ENCODE measurements around the gene KLRF2.

The KLRF2 gene

GRCh38 chr12:9866860-9867269 lies 14.4 kb upstream of the KLRF2 start:
- H3K27ac ChIP-seq (ENCODE audit: low read depth, low read length): no peak overlapping the region
- TF ChIP-seq, protein P1, sequence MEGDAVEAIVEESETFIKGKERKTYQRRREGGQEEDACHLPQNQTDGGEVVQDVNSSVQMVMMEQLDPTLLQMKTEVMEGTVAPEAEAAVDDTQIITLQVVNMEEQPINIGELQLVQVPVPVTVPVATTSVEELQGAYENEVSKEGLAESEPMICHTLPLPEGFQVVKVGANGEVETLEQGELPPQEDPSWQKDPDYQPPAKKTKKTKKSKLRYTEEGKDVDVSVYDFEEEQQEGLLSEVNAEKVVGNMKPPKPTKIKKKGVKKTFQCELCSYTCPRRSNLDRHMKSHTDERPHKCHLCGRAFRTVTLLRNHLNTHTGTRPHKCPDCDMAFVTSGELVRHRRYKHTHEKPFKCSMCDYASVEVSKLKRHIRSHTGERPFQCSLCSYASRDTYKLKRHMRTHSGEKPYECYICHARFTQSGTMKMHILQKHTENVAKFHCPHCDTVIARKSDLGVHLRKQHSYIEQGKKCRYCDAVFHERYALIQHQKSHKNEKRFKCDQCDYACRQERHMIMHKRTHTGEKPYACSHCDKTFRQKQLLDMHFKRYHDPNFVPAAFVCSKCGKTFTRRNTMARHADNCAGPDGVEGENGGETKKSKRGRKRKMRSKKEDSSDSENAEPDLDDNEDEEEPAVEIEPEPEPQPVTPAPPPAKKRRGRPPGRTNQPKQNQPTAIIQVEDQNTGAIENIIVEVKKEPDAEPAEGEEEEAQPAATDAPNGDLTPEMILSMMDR (IDR thresholded peaks at IDR 0.05; ENCODE audit: low read depth, low read length, poor library complexity, severe bottlenecking): no peak
- TF ChIP-seq EZH2phosphoT487 (IDR thresholded peaks at IDR 0.05; ENCODE audit: borderline replicate concordance, low read length): no peak
- H3K79me2 ChIP-seq (ENCODE audit: control insufficient read depth, low read length): no peaks in the 10 kb centered on the region

GRCh38 chr12:9867531-9867930 lies 13.8 kb upstream of the KLRF2 start:
- H3K4me1 ChIP-seq (ENCODE audit: control insufficient read depth, low read length): peaks cover 22% of the 10 kb centered on the region
- peaks cover 19% of the 10 kb centered on the region for H3K27me3 ChIP-seq (ENCODE audit: control insufficient read depth, low read length)
- H3K36me3 ChIP-seq (ENCODE audit: control insufficient read depth, low read length): no peaks in the 10 kb centered on the region
- no peaks in the 10 kb centered on the region for H3K9me3 ChIP-seq (ENCODE audit: control insufficient read depth, insufficient read depth, low read length)
- no peaks in the 10 kb centered on the region for H3K79me2 ChIP-seq (ENCODE audit: control insufficient read depth, low read length)
- TF ChIP-seq EZH2phosphoT487 (IDR thresholded peaks at IDR 0.05; ENCODE audit: borderline replicate concordance, low read length): no peak
- TF ChIP-seq, protein P1 (IDR thresholded peaks at IDR 0.05; ENCODE audit: low read depth, low read length, poor library complexity, severe bottlenecking): no peak
- H3K4me3 ChIP-seq (ENCODE audit: low read length): no peak overlapping the region
- H3K9me2 ChIP-seq (replicated peaks; ENCODE audit: control insufficient read depth, low read length): no peaks in the 10 kb centered on the region
- H3K4me2 ChIP-seq (ENCODE audit: low read length): no peak overlapping the region
- no peaks in the 10 kb centered on the region for H4K20me1 ChIP-seq (ENCODE audit: control insufficient read depth, insufficient read depth, low read depth, low read length)
- H3F3A ChIP-seq (ENCODE audit: control insufficient read depth, insufficient read depth): no peaks in the 10 kb centered on the region
- no peak overlapping the region for H3K27ac ChIP-seq (ENCODE audit: low read depth, low read length)

More at GRCh38 chr12:9866860-9867269, 14.4 kb upstream of the KLRF2 start:
- no peaks in the 10 kb centered on the region for H3K36me3 ChIP-seq (ENCODE audit: control insufficient read depth, low read length)
- no peaks in the 10 kb centered on the region for H3K9me2 ChIP-seq (replicated peaks; ENCODE audit: control insufficient read depth, low read length)
- no peaks in the 10 kb centered on the region for H3F3A ChIP-seq (ENCODE audit: control insufficient read depth, insufficient read depth)
- H3K27me3 ChIP-seq (ENCODE audit: control insufficient read depth, low read length): peaks cover 19% of the 10 kb centered on the region
- no peaks in the 10 kb centered on the region for H3K9me3 ChIP-seq (ENCODE audit: control insufficient read depth, insufficient read depth, low read length)
- H3K4me2 ChIP-seq (ENCODE audit: low read length): 0 out of 2 replicates have a peak overlapping the region, but pooled peaks have one; percentile 7
- no peaks in the 10 kb centered on the region for H4K20me1 ChIP-seq (ENCODE audit: control insufficient read depth, insufficient read depth, low read depth, low read length)
- H3K4me3 ChIP-seq (ENCODE audit: low read length): no peak overlapping the region
- H3K4me1 ChIP-seq (ENCODE audit: control insufficient read depth, low read length): peaks cover 22% of the 10 kb centered on the region

GRCh38 chr12:9868311-9868801 lies 12.9 kb upstream of the KLRF2 start:
- Histone ChIP-seq H3K27me3 (ENCODE audit: control insufficient read depth, low read length) (peaks cover 19% of the 10 kb centered on the region), H3K4me2 (ENCODE audit: low read length) (peak overlapping the region; percentile 68), H3K79me2 (ENCODE audit: control insufficient read depth, low read length) (no peaks in the 10 kb centered on the region), H3K4me1 (ENCODE audit: control insufficient read depth, low read length) (peaks cover 22% of the 10 kb centered on the region), H3K9me3 (ENCODE audit: control insufficient read depth, insufficient read depth, low read length) (no peaks in the 10 kb centered on the region), H3K9me2 (replicated peaks; ENCODE audit: control insufficient read depth, low read length) (no peaks in the 10 kb centered on the region), H3K27ac (ENCODE audit: low read depth, low read length) (no peak overlapping the region), H3K36me3 (ENCODE audit: control insufficient read depth, low read length) (no peaks in the 10 kb centered on the region), H3F3A (ENCODE audit: control insufficient read depth, insufficient read depth) (no peaks in the 10 kb centered on the region), H4K20me1 (ENCODE audit: control insufficient read depth, insufficient read depth, low read depth, low read length) (no peaks in the 10 kb centered on the region), H3K4me3 (ENCODE audit: low read length) (peak overlapping the region; percentile 64; the same call in 1 of the 2 replicates)
- no peak for TF ChIP-seq EZH2phosphoT487 (IDR thresholded peaks at IDR 0.05; ENCODE audit: borderline replicate concordance, low read length)
- TF ChIP-seq, protein P1 (IDR thresholded peaks at IDR 0.05; ENCODE audit: low read depth, low read length, poor library complexity, severe bottlenecking): no peak
